Calu3 (cell line): ENCODE measurements around the gene MYOM1. TPM values are rescaled to one million over a fixed set of nuclear protein-coding genes. Genes with fewer than 3 reads are reported as not detected.

ENCODE experiments used
- BruUV-seq: library from RNA; stranded (reverse); fragments of 400-500 nt; replicated peaks from 2 replicates; lab custom pipeline; 2021; lab: Mats Ljungman, UMichigan
- CTCF ChIA-PET: fragments of 300-600 bp; sonication (Branson Sonifier 250); formaldehyde crosslinking; loops from one replicate; lab custom pipeline; 2022; ENCODE audit warnings: antibody characterized with exemption; lab: Charles Lee
- DNase-seq: peaks from one replicate; pipeline ENCODE4 v3.0.0; 2022
- H3K27ac Mint-ChIP-seq: one replicate; pipeline ENCODE4 v1.8.0; 2022; ENCODE audit warnings: mixed read lengths; ENCODE audit not compliant: unreplicated experiment
- H3K27me3 Mint-ChIP-seq: one replicate; pipeline ENCODE4 v1.8.0; 2022; ENCODE audit warnings: mixed read lengths; ENCODE audit not compliant: unreplicated experiment
- H3K36me3 Mint-ChIP-seq: one replicate; pipeline ENCODE4 v1.8.0; 2022; ENCODE audit warnings: mild to moderate bottlenecking, moderate library complexity, mixed read lengths; ENCODE audit not compliant: insufficient read depth, unreplicated experiment
- H3K4me1 Mint-ChIP-seq: one replicate; pipeline ENCODE4 v1.8.0; 2022; ENCODE audit warnings: mild to moderate bottlenecking, low read depth, mixed read lengths; ENCODE audit not compliant: unreplicated experiment
- H3K4me3 Mint-ChIP-seq: one replicate; pipeline ENCODE4 v1.8.0; 2022; ENCODE audit warnings: mild to moderate bottlenecking, low read depth, moderate library complexity, mixed read lengths; ENCODE audit not compliant: unreplicated experiment
- H3K9me3 Mint-ChIP-seq: one replicate; pipeline ENCODE4 v1.8.0; 2022; ENCODE audit warnings: low read depth, mixed read lengths; ENCODE audit not compliant: unreplicated experiment
- intact Hi-C: fragments of 100-400 bp; cut with micrococcal nuclease; formaldehyde crosslinking; loops from one replicate; pipeline ENCODE4 v1.10.0; 2022; ENCODE audit not compliant: unreplicated experiment
- total RNA-seq: library from RNA; stranded (reverse); gene quantifications from 2 replicates; pipeline ENCODE4 v1.2.3, GENCODE V29; 2022
- TF ChIP-seq, protein P1 (sequence below): fragments of 200-600 bp; IDR thresholded peaks from one replicate; pipeline ENCODE4 v1.8.0; 2022; ENCODE audit warnings: antibody characterized with exemption; ENCODE audit not compliant: unreplicated experiment

Gene MYOM1
- total RNA-seq, 1 experiment from 2014 or later, result 16.5 TPM

DNA sequence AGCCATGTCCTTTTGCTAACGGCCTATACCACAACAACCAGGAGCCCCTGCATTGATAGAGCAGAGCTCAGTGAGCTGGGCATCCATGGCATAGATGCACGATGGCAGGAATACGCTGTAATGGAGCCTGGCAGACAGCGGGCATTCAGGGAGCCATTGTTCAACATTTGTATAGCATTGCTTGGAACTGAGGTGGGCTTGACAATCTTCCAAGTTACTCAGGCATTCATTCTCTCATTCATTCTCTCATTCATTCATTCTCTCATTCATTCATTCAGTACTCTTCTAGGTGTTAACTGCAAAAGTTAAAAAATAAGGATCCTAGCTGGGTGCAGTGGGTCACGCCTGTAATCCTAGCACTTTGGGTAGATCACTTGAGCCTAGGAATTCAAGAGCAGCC, 62.7 kb downstream of the MYOM1 start:
- DNase-seq, result no peak
- H3K27me3 Mint-ChIP-seq, result no peaks in the 10 kb centered on the region
- H3K9me3 Mint-ChIP-seq, result no peaks in the 10 kb centered on the region
- CTCF ChIA-PET, result no interaction called here
- H3K4me1 Mint-ChIP-seq, result peaks cover 25% of the 10 kb centered on the region
- intact Hi-C loops, result loop anchor here (5.0 kb wide), 1 partner anchor 55 kb away; no protein-coding TSS in a partner anchor
- H3K36me3 Mint-ChIP-seq, result no peaks in the 10 kb centered on the region
- TF ChIP-seq, protein P1, sequence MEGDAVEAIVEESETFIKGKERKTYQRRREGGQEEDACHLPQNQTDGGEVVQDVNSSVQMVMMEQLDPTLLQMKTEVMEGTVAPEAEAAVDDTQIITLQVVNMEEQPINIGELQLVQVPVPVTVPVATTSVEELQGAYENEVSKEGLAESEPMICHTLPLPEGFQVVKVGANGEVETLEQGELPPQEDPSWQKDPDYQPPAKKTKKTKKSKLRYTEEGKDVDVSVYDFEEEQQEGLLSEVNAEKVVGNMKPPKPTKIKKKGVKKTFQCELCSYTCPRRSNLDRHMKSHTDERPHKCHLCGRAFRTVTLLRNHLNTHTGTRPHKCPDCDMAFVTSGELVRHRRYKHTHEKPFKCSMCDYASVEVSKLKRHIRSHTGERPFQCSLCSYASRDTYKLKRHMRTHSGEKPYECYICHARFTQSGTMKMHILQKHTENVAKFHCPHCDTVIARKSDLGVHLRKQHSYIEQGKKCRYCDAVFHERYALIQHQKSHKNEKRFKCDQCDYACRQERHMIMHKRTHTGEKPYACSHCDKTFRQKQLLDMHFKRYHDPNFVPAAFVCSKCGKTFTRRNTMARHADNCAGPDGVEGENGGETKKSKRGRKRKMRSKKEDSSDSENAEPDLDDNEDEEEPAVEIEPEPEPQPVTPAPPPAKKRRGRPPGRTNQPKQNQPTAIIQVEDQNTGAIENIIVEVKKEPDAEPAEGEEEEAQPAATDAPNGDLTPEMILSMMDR, result no peak
- BruUV-seq, result no TSS peak
- H3K4me3 Mint-ChIP-seq, result no peak overlapping the region
- H3K27ac Mint-ChIP-seq, result no peak overlapping the region

DNA sequence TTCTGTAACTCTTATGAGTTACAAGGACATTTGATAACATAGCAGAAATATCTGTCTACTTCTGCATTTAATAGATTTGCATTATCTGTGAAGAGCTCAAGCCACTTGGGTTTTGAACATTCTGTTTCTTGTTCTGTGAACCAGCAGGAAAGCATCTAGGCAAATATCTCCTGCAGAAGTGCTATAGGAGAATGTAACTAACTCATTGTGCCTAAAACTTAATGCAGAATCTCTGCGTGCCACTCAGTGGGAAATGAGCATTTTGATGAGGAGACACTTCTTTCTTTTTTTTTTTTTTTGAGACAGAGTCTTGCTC, 63.5 kb downstream of the MYOM1 start:
- intact Hi-C loops, result loop anchor here (5.0 kb wide), 1 partner anchor 56 kb away; no protein-coding TSS in a partner anchor
- CTCF ChIA-PET, result interaction anchor here (0.7 kb wide), 1 partner anchor 332 kb away, joined by 4 read pairs; no protein-coding TSS in a partner anchor
- no TSS peak for BruUV-seq

DNA sequence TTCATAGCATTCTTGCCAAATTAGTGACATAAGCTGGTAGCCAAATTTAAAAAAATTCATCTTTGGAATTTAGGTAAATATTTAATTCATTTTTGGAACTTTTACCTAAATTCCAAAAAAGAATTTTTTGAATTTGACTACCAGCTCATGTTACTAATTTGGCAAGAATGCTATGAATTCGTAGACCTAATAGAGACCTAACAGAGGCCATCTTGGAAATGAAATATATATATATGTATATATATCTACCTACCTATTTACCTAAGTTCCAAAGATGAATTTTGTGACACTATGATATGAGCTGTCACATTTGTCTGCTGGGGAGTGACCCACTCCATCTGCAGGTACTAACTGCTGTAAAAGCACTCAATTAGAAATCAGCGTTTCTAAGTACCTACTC, 65.6 kb downstream of the MYOM1 start:
- Mint-ChIP-seq H3K27me3 (no peaks in the 10 kb centered on the region), H3K27ac (no peak overlapping the region), H3K4me1 (peaks cover 41% of the 10 kb centered on the region), H3K36me3 (peaks cover 4% of the 10 kb centered on the region), H3K4me3 (no peak overlapping the region), H3K9me3 (no peaks in the 10 kb centered on the region)
- no peak for DNase-seq
- TF ChIP-seq, protein P1, result no peak
- intact Hi-C loops, result no loop called here
- BruUV-seq, result no TSS peak
- CTCF ChIA-PET, result no interaction called here

More for the DNA sequence above, 63.5 kb downstream of the MYOM1 start:
- Mint-ChIP-seq H3K27ac (no peak overlapping the region), H3K4me1 (peaks cover 32% of the 10 kb centered on the region), H3K9me3 (no peaks in the 10 kb centered on the region), H3K4me3 (no peak overlapping the region), H3K36me3 (peaks cover 4% of the 10 kb centered on the region), H3K27me3 (no peaks in the 10 kb centered on the region)
- no peak for DNase-seq
- TF ChIP-seq, protein P1, result no peak

DNA sequence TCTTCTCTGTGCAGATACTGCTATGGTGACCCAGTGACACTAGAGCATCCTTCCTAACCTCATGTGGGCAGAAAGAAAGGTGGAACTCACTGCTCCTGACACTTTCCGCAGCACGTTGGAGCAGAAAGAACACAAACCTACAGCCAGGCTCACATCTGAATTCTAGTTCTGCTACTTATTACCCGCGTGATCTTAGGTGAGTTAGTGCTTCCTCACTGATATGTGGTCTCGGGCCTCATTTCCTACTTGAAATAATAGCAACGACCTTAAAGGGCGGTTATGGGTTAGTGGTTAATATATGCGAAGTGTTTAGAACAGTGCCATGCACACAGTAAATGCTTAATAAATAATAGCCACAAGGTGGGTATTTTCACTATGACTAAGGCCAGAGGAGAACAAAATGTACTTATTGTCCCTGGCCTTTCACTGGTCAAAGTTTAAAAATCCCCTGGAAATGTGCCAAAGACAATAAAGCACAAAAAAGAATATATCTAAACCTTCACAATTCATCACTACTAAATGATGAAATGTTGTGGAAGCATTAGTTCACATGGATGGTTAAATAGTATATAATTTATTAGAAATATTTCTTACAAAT, 66.6 kb downstream of the MYOM1 start:
- Mint-ChIP-seq H3K9me3 (no peaks in the 10 kb centered on the region), H3K4me1 (peaks cover 46% of the 10 kb centered on the region), H3K27ac (peak overlapping the region; percentile 65), H3K27me3 (no peaks in the 10 kb centered on the region), H3K4me3 (peak overlapping the region; percentile 18), H3K36me3 (peaks cover 4% of the 10 kb centered on the region)
- peak; percentile 24 for DNase-seq
- CTCF ChIA-PET, result interaction anchor here (1.0 to 2.4 kb wide), 4 partner anchors 62 to 203 kb away, joined by 3 to 20 read pairs (median 4); no protein-coding TSS in a partner anchor
- no TSS peak for BruUV-seq
- intact Hi-C loops, result loop anchor here (1.0 kb wide), 1 partner anchor 93 kb away; no protein-coding TSS in a partner anchor
- TF ChIP-seq, protein P1, result no peak
